Cardiac fibroblast (primary cell): Measurements from ENCODE around the gene TRIB2.

Experiments used
- DNase-seq, 2 donors: peaks; one replicate each; pipeline versions ENCODE4 v3.0.0 to v3.0.0-alpha.2; 2010; ENCODE audit warnings: low read depth in 2 of 2
- H3K4me3 ChIP-seq, 2 donors: replicated peaks in 1 of 2; 1 replicate in 1 of 2; 2 replicates in 1 of 2; pipeline ENCODE4 v1.5.1; 2011; ENCODE audit warnings: low read depth in 2 of 2, low read length in 2 of 2, mild to moderate bottlenecking in 2 of 2, moderate library complexity in 1 of 2
- TF ChIP-seq, protein P1 (sequence below): IDR thresholded peaks from one replicate; pipeline ENCODE4 v1.5.1; 2011; ENCODE audit warnings: low read depth, mild to moderate bottlenecking, low read length, inconsistent platforms

Gene TRIB2

DNA sequence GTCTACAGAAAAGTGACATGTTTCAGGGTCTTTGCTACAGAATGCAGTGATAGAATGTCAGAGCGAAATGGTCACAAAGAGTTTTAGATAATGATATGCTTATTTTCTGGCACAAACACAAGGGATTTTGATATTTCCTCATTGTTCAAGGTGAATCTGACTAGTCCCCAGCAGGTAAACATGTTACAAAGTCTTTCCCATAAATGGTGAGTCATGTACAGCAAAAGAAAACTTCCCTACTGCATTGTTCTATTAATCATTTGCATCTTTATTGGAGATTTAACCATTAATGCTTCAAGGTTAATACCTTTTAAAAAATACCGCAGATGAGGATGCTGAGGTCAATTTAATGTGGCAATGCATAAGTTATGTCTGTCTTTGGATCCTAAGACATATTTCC, 19.1 kb upstream of the TRIB2 start:
- no peak for DNase-seq
- TF ChIP-seq, protein P1, sequence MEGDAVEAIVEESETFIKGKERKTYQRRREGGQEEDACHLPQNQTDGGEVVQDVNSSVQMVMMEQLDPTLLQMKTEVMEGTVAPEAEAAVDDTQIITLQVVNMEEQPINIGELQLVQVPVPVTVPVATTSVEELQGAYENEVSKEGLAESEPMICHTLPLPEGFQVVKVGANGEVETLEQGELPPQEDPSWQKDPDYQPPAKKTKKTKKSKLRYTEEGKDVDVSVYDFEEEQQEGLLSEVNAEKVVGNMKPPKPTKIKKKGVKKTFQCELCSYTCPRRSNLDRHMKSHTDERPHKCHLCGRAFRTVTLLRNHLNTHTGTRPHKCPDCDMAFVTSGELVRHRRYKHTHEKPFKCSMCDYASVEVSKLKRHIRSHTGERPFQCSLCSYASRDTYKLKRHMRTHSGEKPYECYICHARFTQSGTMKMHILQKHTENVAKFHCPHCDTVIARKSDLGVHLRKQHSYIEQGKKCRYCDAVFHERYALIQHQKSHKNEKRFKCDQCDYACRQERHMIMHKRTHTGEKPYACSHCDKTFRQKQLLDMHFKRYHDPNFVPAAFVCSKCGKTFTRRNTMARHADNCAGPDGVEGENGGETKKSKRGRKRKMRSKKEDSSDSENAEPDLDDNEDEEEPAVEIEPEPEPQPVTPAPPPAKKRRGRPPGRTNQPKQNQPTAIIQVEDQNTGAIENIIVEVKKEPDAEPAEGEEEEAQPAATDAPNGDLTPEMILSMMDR, result no peak
- H3K4me3 ChIP-seq, result no peak overlapping the region

DNA sequence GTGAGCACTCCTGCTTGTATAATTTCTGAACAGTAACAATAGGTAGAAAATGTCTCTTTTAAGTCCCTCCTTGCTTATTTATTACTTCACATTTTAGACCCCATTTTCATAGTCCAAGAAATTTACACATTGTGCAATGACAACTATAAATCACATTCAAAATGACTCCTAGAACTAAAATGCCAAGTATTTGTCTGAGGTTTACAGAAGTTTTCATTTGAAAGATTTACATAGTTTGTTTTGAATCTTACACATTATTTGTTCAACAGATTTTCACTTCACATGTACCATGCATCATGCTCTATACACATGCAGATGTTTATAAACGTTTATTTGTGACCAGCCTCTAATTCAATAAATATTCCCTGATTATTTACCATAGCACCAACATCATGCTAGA, 15.7 kb upstream of the TRIB2 start:
- H3K4me3 ChIP-seq, result no peak overlapping the region
- DNase-seq, result peak in 1 of 2 donors; percentile 72
- TF ChIP-seq, protein P1, result no peak

DNA sequence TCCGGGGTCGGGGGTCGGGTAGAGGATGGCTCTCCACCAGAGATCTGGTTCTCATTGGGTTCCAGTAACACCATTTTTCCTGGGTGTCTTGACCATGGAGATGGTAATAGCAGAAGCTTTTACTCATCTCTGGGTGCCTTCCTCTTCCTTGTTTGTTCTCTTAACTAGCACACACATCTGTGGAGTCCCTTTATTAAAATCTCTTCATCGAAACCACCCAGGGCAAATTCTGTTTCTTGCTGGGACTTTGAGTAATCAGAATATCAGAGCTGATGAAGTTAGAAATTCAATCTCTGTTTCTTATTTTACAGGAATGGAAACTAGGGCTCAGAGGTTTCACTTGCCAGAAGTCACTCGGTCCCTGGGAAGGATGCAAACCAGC, 15.0 kb upstream of the TRIB2 start:
- DNase-seq, result no peak
- H3K4me3 ChIP-seq, result no peak overlapping the region
- TF ChIP-seq, protein P1, result no peak

DNA sequence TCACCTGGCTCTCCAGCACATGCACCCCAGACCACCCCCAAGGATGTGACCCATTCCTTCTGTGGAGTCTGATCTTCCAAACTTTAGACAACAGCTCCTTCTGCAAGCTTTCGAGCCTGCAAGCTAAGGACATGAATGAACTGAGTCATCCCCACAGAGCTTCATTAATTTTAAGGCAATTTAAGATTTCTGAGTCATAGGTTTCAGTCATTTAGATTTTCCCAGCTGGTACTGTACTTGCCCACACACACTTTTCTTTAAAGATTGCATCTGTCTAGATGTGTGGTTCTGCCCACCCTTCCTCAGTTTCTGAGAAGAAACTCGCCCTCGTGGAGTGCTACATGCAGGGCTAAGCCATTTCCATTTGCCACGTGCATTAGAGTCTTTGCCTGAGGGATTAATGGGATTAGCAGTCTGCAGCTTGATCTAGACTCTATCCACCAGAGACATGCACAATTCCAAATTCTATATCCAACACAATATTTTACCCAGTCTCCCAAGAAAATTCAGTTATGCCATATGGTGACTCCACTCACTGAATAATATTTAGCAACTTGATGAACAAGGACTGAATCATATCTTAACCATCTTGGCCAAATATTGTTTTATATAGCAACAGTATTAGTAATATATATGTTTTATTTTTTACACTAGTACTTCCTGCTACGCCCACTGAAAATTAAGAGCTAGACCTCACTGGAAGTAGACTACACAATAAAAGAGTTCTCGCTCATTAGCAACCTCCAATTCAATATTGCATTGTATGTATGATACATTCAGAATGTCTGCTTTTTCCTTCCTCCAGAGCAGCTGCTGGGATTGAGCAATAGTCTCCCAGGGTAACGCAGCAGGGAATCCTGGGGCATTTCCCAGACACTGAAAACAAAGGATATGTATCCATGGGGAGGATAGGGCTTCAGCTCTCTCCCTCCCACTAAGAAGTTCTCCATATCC, 14.3 kb upstream of the TRIB2 start:
- H3K4me3 ChIP-seq, result no peak overlapping the region
- TF ChIP-seq, protein P1, result no peak
- DNase-seq, result peak; percentile 92 to 93

DNA sequence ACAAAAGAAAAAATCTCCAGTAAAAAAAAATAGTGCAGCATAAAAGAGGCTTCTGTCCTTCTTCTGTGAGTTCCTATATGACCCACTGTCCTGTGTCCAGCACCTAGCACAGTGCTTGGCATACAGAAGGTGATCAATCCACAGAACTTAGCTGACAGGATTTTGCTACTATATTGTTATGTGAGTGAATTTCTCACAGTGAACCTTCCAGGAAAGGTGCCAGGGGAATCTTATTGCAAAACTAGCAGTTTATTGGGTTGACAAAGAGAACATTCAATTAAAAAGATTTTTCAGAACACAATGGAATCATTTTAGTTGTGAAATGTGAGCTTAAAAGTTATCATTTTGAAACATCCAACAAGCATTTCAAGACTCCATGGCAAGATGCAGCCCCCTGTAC, 12.4 kb upstream of the TRIB2 start:
- peak; percentile 68 to 77 for DNase-seq
- no peak overlapping the region for H3K4me3 ChIP-seq
- TF ChIP-seq, protein P1, result no peak

DNA sequence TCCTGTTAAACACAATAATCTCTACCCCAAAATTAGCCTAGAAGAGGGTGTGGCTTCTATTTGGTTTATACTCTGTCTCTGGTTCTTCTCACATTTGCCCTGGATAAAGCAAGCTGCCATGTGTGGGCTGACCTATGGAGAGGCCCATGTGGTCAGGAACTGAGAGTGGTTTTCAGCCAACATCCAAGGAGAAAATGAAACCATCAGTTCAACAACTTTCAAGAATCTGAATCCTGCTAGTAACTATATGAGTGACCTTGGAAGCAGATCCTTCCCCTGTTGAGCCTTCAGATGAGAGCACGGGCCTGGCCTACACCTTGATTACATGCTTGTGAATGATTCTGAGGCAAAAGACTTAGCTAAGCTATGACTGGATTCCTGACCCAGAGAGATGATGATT, 11.5 kb upstream of the TRIB2 start:
- peak in 1 of 2 donors; percentile 50 for DNase-seq
- TF ChIP-seq, protein P1, result no peak

More for the DNA sequence above, 11.5 kb upstream of the TRIB2 start:
- no peak overlapping the region for H3K4me3 ChIP-seq
